Measurements from ENCODE around the gene SPAG17. TPM values are rescaled to one million over a fixed set of nuclear protein-coding genes. Genes with fewer than 3 reads are reported as not detected.

Gene SPAG17
- total and polyA plus RNA-seq, 2 experiments from 2014 or later, result 1.0 to 1.1 TPM

DNA sequence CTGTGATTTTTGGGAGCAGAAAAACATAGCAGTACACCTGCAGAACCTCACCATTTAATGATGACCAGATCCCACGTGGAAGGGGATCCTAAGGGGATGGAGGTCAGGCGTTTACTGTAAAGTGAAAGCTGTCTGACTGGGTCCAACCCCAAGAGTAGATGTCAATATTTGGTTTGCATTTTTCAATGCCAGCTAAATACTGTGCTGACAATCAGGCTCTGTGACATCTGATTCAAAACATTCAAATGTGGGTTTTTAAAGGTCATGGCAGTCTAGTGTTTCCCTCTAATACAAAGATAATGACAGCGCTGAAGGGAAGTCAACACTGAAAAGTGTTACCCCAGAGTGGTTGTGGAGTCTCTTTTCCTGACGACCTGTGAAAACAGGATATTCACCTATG lies 68.1 kb downstream of the SPAG17 start:
- H3K27me3 ChIP-seq (ENCODE audit: insufficient read depth), result no peaks in the 10 kb centered on the region
- TF ChIP-seq JUNB (IDR thresholded peaks at IDR 0.05; ENCODE audit: unreplicated experiment) (no peak), ZNF114 (CRISPR knock-in tag; IDR thresholded peaks at IDR 0.05) (no peak), STAT1 (IDR thresholded peaks at IDR 0.05; ENCODE audit: unreplicated experiment) (no peak), EZH2phosphoT487 (IDR thresholded peaks at IDR 0.05; ENCODE audit: unreplicated experiment) (no peak), CREB1 (CRISPR knock-in tag; IDR thresholded peaks at IDR 0.05; ENCODE audit: low read depth) (no peak)
- TF ChIP-seq, protein P1, sequence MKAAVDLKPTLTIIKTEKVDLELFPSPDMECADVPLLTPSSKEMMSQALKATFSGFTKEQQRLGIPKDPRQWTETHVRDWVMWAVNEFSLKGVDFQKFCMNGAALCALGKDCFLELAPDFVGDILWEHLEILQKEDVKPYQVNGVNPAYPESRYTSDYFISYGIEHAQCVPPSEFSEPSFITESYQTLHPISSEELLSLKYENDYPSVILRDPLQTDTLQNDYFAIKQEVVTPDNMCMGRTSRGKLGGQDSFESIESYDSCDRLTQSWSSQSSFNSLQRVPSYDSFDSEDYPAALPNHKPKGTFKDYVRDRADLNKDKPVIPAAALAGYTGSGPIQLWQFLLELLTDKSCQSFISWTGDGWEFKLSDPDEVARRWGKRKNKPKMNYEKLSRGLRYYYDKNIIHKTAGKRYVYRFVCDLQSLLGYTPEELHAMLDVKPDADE (IDR thresholded peaks at IDR 0.05), result no peak
- TF ChIP-seq, protein P2, sequence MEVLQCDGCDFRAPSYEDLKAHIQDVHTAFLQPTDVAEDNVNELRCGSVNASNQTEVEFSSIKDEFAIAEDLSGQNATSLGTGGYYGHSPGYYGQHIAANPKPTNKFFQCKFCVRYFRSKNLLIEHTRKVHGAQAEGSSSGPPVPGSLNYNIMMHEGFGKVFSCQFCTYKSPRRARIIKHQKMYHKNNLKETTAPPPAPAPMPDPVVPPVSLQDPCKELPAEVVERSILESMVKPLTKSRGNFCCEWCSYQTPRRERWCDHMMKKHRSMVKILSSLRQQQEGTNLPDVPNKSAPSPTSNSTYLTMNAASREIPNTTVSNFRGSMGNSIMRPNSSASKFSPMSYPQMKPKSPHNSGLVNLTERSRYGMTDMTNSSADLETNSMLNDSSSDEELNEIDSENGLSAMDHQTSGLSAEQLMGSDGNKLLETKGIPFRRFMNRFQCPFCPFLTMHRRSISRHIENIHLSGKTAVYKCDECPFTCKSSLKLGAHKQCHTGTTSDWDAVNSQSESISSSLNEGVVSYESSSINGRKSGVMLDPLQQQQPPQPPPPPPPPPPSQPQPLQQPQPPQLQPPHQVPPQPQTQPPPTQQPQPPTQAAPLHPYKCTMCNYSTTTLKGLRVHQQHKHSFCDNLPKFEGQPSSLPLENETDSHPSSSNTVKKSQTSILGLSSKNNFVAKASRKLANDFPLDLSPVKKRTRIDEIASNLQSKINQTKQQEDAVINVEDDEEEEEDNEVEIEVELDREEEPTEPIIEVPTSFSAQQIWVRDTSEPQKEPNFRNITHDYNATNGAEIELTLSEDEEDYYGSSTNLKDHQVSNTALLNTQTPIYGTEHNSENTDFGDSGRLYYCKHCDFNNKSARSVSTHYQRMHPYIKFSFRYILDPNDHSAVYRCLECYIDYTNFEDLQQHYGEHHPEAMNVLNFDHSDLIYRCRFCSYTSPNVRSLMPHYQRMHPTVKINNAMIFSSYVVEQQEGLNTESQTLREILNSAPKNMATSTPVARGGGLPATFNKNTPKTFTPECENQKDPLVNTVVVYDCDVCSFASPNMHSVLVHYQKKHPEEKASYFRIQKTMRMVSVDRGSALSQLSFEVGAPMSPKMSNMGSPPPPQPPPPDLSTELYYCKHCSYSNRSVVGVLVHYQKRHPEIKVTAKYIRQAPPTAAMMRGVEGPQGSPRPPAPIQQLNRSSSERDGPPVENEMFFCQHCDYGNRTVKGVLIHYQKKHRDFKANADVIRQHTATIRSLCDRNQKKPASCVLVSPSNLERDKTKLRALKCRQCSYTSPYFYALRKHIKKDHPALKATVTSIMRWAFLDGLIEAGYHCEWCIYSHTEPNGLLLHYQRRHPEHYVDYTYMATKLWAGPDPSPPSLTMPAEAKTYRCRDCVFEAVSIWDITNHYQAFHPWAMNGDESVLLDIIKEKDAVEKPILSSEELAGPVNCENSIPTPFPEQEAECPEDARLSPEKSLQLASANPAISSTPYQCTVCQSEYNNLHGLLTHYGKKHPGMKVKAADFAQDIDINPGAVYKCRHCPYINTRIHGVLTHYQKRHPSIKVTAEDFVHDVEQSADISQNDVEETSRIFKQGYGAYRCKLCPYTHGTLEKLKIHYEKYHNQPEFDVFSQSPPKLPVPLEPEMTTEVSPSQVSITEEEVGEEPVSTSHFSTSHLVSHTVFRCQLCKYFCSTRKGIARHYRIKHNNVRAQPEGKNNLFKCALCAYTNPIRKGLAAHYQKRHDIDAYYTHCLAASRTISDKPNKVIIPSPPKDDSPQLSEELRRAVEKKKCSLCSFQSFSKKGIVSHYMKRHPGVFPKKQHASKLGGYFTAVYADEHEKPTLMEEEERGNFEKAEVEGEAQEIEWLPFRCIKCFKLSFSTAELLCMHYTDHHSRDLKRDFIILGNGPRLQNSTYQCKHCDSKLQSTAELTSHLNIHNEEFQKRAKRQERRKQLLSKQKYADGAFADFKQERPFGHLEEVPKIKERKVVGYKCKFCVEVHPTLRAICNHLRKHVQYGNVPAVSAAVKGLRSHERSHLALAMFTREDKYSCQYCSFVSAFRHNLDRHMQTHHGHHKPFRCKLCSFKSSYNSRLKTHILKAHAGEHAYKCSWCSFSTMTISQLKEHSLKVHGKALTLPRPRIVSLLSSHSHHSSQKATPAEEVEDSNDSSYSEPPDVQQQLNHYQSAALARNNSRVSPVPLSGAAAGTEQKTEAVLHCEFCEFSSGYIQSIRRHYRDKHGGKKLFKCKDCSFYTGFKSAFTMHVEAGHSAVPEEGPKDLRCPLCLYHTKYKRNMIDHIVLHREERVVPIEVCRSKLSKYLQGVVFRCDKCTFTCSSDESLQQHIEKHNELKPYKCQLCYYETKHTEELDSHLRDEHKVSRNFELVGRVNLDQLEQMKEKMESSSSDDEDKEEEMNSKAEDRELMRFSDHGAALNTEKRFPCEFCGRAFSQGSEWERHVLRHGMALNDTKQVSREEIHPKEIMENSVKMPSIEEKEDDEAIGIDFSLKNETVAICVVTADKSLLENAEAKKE (CRISPR knock-in tag; IDR thresholded peaks at IDR 0.05), result no peak
- TF ChIP-seq, protein P3, sequence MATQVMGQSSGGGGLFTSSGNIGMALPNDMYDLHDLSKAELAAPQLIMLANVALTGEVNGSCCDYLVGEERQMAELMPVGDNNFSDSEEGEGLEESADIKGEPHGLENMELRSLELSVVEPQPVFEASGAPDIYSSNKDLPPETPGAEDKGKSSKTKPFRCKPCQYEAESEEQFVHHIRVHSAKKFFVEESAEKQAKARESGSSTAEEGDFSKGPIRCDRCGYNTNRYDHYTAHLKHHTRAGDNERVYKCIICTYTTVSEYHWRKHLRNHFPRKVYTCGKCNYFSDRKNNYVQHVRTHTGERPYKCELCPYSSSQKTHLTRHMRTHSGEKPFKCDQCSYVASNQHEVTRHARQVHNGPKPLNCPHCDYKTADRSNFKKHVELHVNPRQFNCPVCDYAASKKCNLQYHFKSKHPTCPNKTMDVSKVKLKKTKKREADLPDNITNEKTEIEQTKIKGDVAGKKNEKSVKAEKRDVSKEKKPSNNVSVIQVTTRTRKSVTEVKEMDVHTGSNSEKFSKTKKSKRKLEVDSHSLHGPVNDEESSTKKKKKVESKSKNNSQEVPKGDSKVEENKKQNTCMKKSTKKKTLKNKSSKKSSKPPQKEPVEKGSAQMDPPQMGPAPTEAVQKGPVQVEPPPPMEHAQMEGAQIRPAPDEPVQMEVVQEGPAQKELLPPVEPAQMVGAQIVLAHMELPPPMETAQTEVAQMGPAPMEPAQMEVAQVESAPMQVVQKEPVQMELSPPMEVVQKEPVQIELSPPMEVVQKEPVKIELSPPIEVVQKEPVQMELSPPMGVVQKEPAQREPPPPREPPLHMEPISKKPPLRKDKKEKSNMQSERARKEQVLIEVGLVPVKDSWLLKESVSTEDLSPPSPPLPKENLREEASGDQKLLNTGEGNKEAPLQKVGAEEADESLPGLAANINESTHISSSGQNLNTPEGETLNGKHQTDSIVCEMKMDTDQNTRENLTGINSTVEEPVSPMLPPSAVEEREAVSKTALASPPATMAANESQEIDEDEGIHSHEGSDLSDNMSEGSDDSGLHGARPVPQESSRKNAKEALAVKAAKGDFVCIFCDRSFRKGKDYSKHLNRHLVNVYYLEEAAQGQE (IDR thresholded peaks at IDR 0.05; ENCODE audit: unreplicated experiment), result no peak
- TF ChIP-seq, protein P4, sequence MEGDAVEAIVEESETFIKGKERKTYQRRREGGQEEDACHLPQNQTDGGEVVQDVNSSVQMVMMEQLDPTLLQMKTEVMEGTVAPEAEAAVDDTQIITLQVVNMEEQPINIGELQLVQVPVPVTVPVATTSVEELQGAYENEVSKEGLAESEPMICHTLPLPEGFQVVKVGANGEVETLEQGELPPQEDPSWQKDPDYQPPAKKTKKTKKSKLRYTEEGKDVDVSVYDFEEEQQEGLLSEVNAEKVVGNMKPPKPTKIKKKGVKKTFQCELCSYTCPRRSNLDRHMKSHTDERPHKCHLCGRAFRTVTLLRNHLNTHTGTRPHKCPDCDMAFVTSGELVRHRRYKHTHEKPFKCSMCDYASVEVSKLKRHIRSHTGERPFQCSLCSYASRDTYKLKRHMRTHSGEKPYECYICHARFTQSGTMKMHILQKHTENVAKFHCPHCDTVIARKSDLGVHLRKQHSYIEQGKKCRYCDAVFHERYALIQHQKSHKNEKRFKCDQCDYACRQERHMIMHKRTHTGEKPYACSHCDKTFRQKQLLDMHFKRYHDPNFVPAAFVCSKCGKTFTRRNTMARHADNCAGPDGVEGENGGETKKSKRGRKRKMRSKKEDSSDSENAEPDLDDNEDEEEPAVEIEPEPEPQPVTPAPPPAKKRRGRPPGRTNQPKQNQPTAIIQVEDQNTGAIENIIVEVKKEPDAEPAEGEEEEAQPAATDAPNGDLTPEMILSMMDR (conservative IDR thresholded peaks at IDR 0.05; ENCODE audit: low read depth in 2 of 2), result no peak
- no peak overlapping the region for H3K4me2 ChIP-seq
- H3K4me3 Mint-ChIP-seq, result no peak overlapping the region
- H3K9me2 ChIP-seq (ENCODE audit: insufficient read depth), result no peaks in the 10 kb centered on the region
- peaks cover 12% of the 10 kb centered on the region; the same call in 2 of the 3 replicates for H3K4me1 Mint-ChIP-seq
- ATAC-seq, result no peak
- no peaks in the 10 kb centered on the region for H3K79me2 ChIP-seq (replicated peaks; ENCODE audit: insufficient read depth)
- H3K36me3 Mint-ChIP-seq (ENCODE audit: low read depth), result no peaks in the 10 kb centered on the region
- no peak for DNase-seq (ENCODE audit: low spot score)
- H3K9me3 Mint-ChIP-seq, result no peaks in the 10 kb centered on the region
- peaks cover 6% of the 10 kb centered on the region; the same call in 1 of the 2 replicates for H3K4me1 ChIP-seq (ENCODE audit: insufficient read depth)
- no peaks in the 10 kb centered on the region for H3F3A ChIP-seq (replicated peaks; ENCODE audit: low read depth)
- peaks cover under 1% of the 10 kb centered on the region for H3K27me3 Mint-ChIP-seq (ENCODE audit: insufficient read depth, low read depth, poor library complexity)
- H3K36me3 ChIP-seq (ENCODE audit: insufficient read depth), result no peaks in the 10 kb centered on the region
- H3K4me3 ChIP-seq, result no peak overlapping the region
- H4K20me1 ChIP-seq (replicated peaks; ENCODE audit: insufficient read depth), result no peaks in the 10 kb centered on the region
- no peak overlapping the region for H3K27ac ChIP-seq (ENCODE audit: low read depth)
- no peak overlapping the region for H2AFZ ChIP-seq
- H3K27ac Mint-ChIP-seq, result no peak overlapping the region
